Islet precursor cell (in vitro differentiated cells): ENCODE data around the gene MATN1.

Experiments
- DNase-seq: peaks from one replicate; pipeline ENCODE4 v3.0.0-alpha.2; 2018

MATN1 gene

GRCh38 chr1:30715216-30715615 lies 8.2 kb downstream of the MATN1 start:
- DNase-seq, result no peak

- no peak for DNase-seq
These were observed 8.8 kb downstream of the MATN1 start for GRCh38 chr1:30714536-30715090.

- DNase-seq, result no peak
These were observed 9.4 kb downstream of the MATN1 start for GRCh38 chr1:30714025-30714424.

- DNase-seq, result no peak
These were observed 10.1 kb downstream of the MATN1 start for GRCh38 chr1:30713311-30713710.

GRCh38 chr1:30712583-30712982 lies 10.8 kb downstream of the MATN1 start:
- no peak for DNase-seq

GRCh38 chr1:30710407-30710806 lies 13.0 kb downstream of the MATN1 start:
- DNase-seq, result no peak

- DNase-seq, result no peak
These were observed 15.0 kb downstream of the MATN1 start for GRCh38 chr1:30708361-30708728.

- DNase-seq, result peak; percentile 85
These were observed 15.7 kb downstream of the MATN1 start for GRCh38 chr1:30707412-30708360.

GRCh38 chr1:30706528-30706927 lies 16.9 kb downstream of the MATN1 start:
- DNase-seq, result no peak

GRCh38 chr1:30705698-30706097 lies 17.7 kb downstream of the MATN1 start:
- no peak for DNase-seq

GRCh38 chr1:30704765-30705509 lies 18.4 kb downstream of the MATN1 start:
- no peak for DNase-seq

GRCh38 chr1:30704271-30704670 lies 19.1 kb downstream of the MATN1 start:
- DNase-seq, result no peak

- DNase-seq, result no peak
These were observed 20.6 kb downstream of the MATN1 start for GRCh38 chr1:30702823-30703222.

- DNase-seq, result no peak
These were observed 22.1 kb downstream of the MATN1 start for GRCh38 chr1:30701258-30701633.

GRCh38 chr1:30700528-30701257 lies 22.7 kb downstream of the MATN1 start:
- no peak for DNase-seq

- no peak for DNase-seq
These were observed 23.6 kb downstream of the MATN1 start for GRCh38 chr1:30699762-30700161.

GRCh38 chr1:30698401-30698981 lies 24.9 kb downstream of the MATN1 start:
- DNase-seq, result peak; percentile 67

GRCh38 chr1:30697571-30698376 lies 25.6 kb downstream of the MATN1 start:
- peak; percentile 91 for DNase-seq

- DNase-seq, result no peak
These were observed 26.6 kb downstream of the MATN1 start for GRCh38 chr1:30696831-30697230.

- no peak for DNase-seq
These were observed 27.9 kb downstream of the MATN1 start for GRCh38 chr1:30695439-30695841.

GRCh38 chr1:30694280-30695175 lies 28.9 kb downstream of the MATN1 start:
- no peak for DNase-seq
